ENCODE results near the gene HARBI1. TPM values are rescaled to one million over a fixed set of nuclear protein-coding genes. Genes with fewer than 3 reads are reported as not detected.

The HARBI1 gene
- total RNA-seq (2014; rRNA removed), result 3.4 and 5.3 TPM in 2 replicates
- polyA plus RNA-seq (2012), result 3.0 TPM

DNA sequence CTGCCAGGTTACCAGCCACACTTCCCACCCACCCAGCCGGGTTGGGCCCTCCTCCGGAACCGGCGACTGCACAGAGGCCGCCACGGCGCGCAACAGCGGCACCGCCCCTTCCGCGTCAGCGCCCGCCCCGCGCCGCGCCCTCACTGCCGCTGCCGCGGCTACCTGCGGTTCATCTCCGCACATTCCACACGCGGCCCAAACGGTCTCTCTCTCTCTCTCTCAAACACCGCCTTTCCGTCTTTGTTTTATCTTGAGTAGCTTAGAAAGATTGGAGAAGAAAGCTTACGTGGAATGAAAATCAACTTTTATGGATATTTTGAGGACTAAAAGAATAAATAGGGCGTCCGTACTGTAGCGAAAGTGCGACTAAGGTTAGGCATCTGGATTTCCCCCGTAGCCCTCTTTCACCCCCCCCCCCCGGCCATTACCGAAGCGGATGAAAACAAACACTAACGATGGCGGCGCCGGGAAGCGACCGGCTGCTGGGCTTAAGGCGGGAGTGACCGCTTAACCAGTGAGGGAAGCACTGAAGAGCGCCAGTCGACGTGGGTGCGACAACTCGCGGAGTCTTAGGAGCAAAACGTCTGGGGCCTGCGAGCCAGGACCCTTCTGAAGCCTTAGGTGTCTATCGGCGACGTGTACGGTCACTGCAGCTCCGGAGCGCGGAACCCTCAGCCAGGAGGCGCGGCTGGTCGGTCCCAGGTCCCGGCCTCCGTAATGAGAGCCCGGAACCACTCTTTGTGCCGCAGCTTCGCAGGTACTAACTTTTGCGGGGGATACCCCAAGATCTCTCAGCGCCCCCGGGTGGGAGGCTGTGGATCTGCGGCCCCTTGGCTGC lies at the start of gene HARBI1, which contains the start of gene ATG13:
HARBI1 (minus strand) TSS at position 94 of the 838 bp plus-strand sequence. CDS start 990 bp downstream, outside the sequence.
ATG13 (plus strand) TSS at position 420 of the 838 bp plus-strand sequence. CDS start 26,739 bp downstream, outside the sequence.
- DNase-seq (ENCODE audit: low read depth), result peak; percentile 81

- DNase-seq (ENCODE audit: low read depth), result no peak
These were observed 49.5 kb upstream of the HARBI1 start for GRCh38 chr11:46666516-46666915.

DNA sequence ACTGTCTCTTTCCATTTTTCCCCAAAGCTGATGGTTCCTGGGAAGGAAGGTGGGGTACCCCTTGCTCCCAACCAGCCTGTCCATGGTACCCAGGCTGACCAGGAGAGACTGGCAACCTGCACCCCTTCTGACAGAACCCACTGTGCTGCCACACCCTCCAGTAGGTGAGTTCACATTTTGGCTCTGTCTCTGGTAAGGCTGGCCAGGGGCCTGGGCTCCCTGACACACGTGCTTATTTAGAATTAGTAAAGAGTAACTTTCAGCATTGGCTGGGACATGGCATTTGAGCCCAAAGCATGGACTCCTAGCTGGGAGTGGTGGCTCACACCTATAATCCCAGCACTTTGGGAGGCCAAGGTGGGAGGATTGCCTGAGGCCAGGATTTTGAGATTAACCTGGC lies 48.3 kb upstream of the HARBI1 start:
- no peak for DNase-seq (ENCODE audit: low read depth)

DNA sequence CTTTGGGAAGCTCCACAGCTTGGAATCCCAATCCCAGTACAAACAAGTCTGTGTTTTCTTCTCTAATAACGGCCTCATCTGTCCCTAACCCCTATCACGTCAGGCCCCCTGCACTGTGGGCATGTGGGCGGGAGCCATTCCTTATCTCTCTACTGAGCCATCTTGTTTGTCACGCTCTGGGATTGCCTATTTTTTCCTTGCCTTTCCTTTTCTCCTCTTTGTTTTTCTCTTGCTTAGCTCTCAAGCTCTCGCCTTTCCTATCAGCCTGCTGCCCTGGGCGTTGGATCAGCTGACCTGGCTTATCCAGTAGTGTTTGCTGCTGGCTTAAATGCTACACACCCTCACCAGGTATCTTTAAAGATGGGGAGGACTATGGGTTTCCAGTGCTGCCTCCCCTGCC lies 47.6 kb upstream of the HARBI1 start:
- DNase-seq (ENCODE audit: low read depth), result no peak

DNA sequence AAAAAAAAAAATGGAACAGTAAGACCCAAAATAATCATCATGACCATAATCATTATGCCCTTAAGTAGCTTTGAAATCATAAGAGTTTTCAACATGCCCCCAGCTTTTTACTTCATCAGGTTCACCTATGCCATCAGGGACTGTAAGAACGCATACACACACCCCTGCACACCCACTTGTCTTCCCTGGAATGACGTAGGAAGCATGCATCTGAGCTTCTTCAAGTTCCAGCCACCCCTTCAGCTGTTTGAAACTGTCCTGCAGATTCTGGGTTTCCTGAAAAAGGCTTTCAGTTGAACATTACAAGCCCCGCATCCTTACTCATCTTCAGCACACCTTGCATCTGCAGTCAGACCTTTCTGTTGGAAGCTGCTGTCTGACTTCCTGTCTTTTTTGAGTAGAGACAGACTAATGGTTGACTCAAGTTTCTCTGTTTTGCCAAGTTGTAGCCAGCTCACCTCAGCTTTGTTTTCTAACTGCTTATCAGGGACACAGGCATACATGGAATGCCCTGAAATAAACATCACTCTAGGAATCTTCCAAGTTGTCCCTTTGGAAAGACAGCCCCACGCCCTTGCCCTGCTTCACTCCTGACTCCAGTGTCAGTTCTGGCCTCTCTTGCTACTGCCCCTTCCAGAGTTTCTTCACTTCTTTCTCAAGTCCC lies 46.4 kb upstream of the HARBI1 start:
- DNase-seq (ENCODE audit: low read depth), result no peak

DNA sequence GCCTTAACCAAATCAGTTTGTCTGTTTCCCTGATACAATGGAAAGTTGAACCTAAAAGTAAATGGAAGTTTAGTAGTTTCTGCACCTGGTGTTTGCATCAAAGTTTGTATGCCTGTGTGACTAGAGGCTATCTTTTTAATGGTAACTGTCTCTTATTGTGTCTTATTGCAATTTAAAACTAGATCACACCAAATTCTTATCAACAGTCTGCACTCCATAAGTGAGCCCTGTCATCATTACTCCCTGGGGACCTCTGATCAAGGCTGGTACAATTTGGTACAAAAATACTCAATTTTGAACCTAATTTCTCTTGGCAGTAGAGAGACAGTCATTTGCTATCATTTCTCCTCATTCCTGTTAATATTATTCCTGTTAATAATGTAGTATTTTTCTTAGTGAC lies 45.3 kb upstream of the HARBI1 start:
- no peak for DNase-seq (ENCODE audit: low read depth)

DNA sequence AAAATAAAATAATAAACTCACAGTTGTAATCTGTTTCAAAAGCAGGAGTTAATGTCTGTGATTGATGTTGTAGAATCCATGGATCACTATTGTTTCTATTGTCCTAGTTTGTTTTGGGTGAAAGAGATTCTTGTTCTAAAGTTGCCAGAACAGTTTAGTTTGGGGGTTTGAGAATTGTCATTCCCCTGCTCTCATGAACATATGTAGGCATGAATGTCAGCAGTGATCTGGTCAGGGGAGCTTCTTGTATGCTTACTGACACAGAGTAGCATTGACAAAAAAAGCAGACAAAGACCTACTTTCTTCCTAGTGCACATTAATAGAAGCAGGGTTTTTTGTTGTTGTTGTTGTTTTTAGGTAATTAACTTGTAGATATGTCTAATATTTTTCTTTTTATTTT lies 44.8 kb upstream of the HARBI1 start:
- no peak for DNase-seq (ENCODE audit: low read depth)

GRCh38 chr11:46659908-46660307 lies 42.9 kb upstream of the HARBI1 start:
- peak; percentile 92 for DNase-seq (ENCODE audit: low read depth)

DNA sequence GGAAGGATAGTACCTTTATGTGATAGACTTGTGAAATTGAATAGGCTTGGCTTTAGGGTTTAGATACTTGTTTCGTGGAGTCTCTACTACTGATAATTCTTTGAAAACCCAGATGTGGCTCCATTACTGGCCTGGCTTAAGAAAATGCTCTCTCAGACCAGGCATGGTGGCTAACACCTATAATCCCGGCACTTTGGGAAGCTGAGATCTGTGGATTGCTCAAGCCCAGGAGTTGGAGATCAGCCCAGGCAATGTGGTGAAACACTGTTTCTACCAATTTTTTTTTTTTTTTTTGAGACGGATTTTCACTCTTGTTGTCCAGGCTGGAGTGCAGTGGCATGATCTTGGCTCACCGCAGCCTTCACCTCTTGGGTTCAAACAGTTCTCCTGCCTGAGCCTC lies 41.2 kb upstream of the HARBI1 start:
- DNase-seq (ENCODE audit: low read depth), result peak; percentile 77

- DNase-seq (ENCODE audit: low read depth), result no peak
These were observed 40.2 kb upstream of the HARBI1 start for GRCh38 chr11:46657186-46657585.

- no peak for DNase-seq (ENCODE audit: low read depth)
These were observed 38.6 kb upstream of the HARBI1 start for GRCh38 chr11:46655631-46656030.

GRCh38 chr11:46649180-46649738 lies 32.2 kb upstream of the HARBI1 start:
- DNase-seq (ENCODE audit: low read depth), result peak; percentile 97

GRCh38 chr11:46643986-46644385 lies 27.0 kb upstream of the HARBI1 start:
- no peak for DNase-seq (ENCODE audit: low read depth)

DNA sequence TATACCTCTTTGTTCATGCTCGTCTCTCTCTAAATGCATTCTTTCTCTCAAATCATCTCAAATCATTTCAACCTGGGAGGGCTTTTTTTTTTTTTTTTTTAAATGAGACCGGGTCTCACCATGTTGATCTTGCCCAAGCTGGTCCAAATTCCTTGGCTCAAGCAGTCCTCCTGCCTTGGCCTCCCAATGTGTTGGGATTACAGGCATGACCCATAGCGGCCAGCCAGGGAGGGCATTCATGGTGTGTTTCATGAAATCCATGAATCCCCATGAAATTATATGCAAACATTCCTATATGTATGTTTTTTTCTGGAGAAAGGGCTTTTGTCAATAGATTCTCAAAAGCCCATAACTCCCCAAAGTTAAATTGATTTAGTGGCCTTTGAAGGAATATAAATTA lies 26.5 kb upstream of the HARBI1 start:
- no peak for DNase-seq (ENCODE audit: low read depth)

DNA sequence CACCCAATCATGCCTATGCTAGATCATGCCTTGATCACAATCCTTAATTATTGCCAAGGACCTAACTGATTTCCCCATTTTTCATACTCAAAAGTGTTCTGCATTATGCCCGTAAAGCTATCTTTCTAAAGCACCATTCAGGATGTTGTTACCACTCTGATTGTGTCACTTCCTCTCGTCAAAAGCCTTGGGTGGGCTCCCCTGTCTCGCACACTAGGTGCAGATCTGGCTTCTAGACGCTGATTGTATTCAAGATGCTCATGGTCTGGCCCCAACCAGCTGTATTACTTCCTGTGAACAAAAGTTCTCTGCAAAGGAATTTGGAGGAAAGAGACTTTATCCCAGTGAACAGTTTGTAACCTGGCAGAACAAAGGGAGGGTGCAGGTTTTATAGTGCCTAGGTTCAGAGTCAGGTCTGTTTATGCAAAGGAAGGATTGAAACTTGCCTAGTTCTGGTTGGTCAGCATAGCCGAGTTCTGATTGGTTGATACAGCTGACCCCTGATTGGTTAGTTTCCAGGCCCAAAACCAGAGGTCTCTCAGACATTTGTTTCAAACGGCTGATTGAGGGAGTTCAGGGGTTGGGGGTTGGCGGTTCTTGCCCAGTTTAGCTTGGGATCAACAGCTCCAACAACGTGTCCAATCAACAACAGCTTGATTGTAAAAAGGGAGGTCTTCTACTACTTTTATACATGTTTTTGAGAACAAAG lies 25.8 kb upstream of the HARBI1 start:
- no peak for DNase-seq (ENCODE audit: low read depth)

DNA sequence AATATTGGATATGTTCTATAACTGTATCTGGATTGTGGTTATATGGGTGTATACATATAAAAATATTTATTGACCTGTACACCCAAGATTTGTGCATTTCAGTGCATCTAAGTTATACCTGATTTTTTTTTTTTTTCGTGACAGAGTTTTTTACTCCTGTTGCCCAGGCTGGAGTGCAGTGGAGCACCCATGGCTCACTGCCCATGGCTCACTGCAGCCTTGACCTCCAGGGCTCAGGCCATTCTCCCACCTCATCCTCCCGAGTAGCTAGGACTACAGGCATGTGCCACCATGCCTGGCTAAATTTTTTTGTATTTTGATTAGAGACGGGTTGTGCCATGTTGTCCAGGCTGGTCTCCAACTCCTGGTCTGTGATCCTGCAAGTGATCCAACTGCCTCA lies 24.6 kb upstream of the HARBI1 start:
- DNase-seq (ENCODE audit: low read depth), result no peak

DNA sequence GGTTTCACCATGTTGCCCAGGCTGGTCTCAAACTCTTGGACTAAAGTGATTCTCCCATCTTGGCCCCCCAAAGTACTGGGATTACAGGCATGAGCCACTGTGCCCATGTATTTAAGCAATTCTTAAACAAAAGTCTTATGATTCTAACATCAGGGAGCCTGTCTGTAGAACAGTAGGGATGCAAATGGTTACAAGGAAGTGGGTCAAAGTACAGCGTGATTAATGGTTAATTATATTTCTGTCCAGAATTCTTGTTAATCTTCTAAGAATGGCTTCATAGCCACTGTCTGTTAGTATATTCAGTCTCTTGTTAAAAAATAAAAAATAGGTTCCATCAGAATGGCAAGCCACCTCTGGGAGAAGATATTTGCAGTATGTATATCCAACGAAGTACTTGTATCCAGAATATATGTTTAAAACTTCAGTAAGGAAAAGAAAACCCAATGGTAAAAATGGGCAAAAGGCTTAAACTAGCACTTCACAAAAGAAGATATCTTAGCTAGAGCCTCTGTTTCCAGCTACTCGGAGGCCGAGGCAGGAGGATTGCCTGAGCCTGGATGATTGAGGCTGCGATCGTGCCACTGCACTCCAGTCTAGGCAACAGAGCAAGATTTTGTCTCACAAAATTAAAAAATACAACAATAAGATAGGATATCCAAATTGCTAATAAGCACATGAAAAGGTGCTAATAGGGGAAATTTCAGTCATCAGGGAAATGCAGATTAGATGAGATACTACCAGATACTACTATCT lies 23.2 kb upstream of the HARBI1 start:
- no peak for DNase-seq (ENCODE audit: low read depth)

GRCh38 chr11:46639197-46639839 lies 22.3 kb upstream of the HARBI1 start:
- no peak for DNase-seq (ENCODE audit: low read depth)

DNA sequence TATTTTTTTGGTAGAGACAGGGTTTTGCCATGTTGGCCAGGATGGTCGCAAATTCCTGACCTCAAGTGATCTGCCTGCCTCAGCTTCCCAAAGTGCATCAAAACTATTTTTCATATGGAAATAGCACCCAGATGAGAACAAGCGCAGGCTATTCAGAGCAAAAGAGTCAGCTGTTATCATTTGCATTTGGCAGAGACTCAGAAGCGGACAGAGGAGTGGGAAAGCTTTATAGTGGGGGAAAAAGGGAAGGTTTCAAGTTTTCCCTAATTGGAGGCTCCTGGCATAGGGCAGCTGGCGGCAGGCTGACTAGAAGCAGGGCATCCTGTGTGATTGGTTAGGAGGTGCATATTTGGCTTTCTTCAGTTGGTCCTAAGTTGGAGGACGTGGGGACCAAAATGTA lies 20.5 kb upstream of the HARBI1 start:
- no peak for DNase-seq (ENCODE audit: low read depth)

GRCh38 chr11:46635557-46636139 lies 18.6 kb upstream of the HARBI1 start:
- no peak for DNase-seq (ENCODE audit: low read depth)
